ENCODE results near the gene ZNF148.

GRCh38 chr3:125317761-125318160 lies 57.4 kb downstream of the ZNF148 start:
- no peak for TF ChIP-seq CTCF (IDR thresholded peaks at IDR 0.05)
- no peak for TF ChIP-seq CREB1 (CRISPR knock-in tag; IDR thresholded peaks at IDR 0.05)
